Measurements from ENCODE around the gene CMTM3. TPM values are rescaled to one million over a fixed set of nuclear protein-coding genes. Genes with fewer than 3 reads are reported as not detected.

The CMTM3 gene
- total RNA-seq, 1 experiment from 2014 or later: 19.1 TPM

GRCh38 chr16:66636199-66636598 is 31.7 kb downstream of the CMTM3 start:
- Mint-ChIP-seq H3K4me1 (peaks cover 37% of the 10 kb centered on the region), H3K4me3 (no peak overlapping the region), H3K36me3 (peaks cover 37% of the 10 kb centered on the region), H3K9me3 (no peaks in the 10 kb centered on the region), H3K27me3 (ENCODE audit: low read depth) (no peaks in the 10 kb centered on the region), H3K27ac (no peak overlapping the region)
- no peak for TF ChIP-seq ATF6 (CRISPR knock-in tag; IDR thresholded peaks at IDR 0.05)
- TF ChIP-seq CREM (CRISPR knock-in tag; IDR thresholded peaks at IDR 0.05): no peak
- TF ChIP-seq ZSCAN18 (CRISPR knock-in tag; IDR thresholded peaks at IDR 0.05): no peak
- TF ChIP-seq E2F5 (CRISPR knock-in tag; IDR thresholded peaks at IDR 0.05): no peak
- TF ChIP-seq RELA (CRISPR knock-in tag; IDR thresholded peaks at IDR 0.05; ENCODE audit: borderline replicate concordance): no peak
- no peak for TF ChIP-seq ESRRA (CRISPR knock-in tag; IDR thresholded peaks at IDR 0.05; ENCODE audit: borderline replicate concordance)
- no peak for TF ChIP-seq ZNF219 (CRISPR knock-in tag; IDR thresholded peaks at IDR 0.05; ENCODE audit: borderline replicate concordance)
- no peak for TF ChIP-seq ZNF317 (CRISPR knock-in tag; IDR thresholded peaks at IDR 0.05; ENCODE audit: borderline replicate concordance, low read depth)
- no peak for TF ChIP-seq NFYB (CRISPR knock-in tag; conservative IDR thresholded peaks at IDR 0.05; ENCODE audit: low read depth)
- no peak for TF ChIP-seq ELF4 (CRISPR knock-in tag; IDR thresholded peaks at IDR 0.05; ENCODE audit: low read depth)
- TF ChIP-seq FOXP1 (CRISPR knock-in tag; IDR thresholded peaks at IDR 0.05; ENCODE audit: borderline replicate concordance): no peak
- no peak for TF ChIP-seq ZNF232 (CRISPR knock-in tag; IDR thresholded peaks at IDR 0.05)
- TF ChIP-seq MAX (CRISPR knock-in tag; IDR thresholded peaks at IDR 0.05): no peak
- TF ChIP-seq MXD4 (CRISPR knock-in tag; IDR thresholded peaks at IDR 0.05; ENCODE audit: borderline replicate concordance): no peak
- TF ChIP-seq ARID4B (CRISPR knock-in tag; IDR thresholded peaks at IDR 0.05; ENCODE audit: borderline replicate concordance): no peak
- TF ChIP-seq GABPB1 (CRISPR knock-in tag; IDR thresholded peaks at IDR 0.05): no peak
- no peak for ATAC-seq
- no peak for DNase-seq (ENCODE audit: low spot score)
- ChIA-PET CTCF (interaction anchor here (1.2 to 1.7 kb wide), 3 partner anchors 15 to 28 kb away, joined by 3 to 15 read pairs (median 5); no protein-coding TSS in a partner anchor), POLR2A (no interaction called here)

- Mint-ChIP-seq H3K9me3 (no peaks in the 10 kb centered on the region), H3K4me3 (no peak overlapping the region), H3K27me3 (ENCODE audit: low read depth) (no peaks in the 10 kb centered on the region), H3K4me1 (peaks cover 37% of the 10 kb centered on the region), H3K36me3 (peaks cover 30% of the 10 kb centered on the region), H3K27ac (peak overlapping the region; percentile 10)
- ATAC-seq (no peak), DNase-seq (ENCODE audit: low spot score) (no peak)
- POLR2A ChIA-PET: interaction anchor here (0.6 kb wide), 1 partner anchor 776 kb away, joined by 5 read pairs; no protein-coding TSS in a partner anchor
- CTCF ChIA-PET: interaction anchor here (2.6 to 4.0 kb wide), 2 partner anchors 13 to 48 kb away, joined by 5 to 32 read pairs; no protein-coding TSS in a partner anchor
- TF ChIP-seq SMAD3 (CRISPR knock-in tag; IDR thresholded peaks at IDR 0.05; ENCODE audit: borderline replicate concordance) (no peak), ETV6 (CRISPR knock-in tag; IDR thresholded peaks at IDR 0.05) (no peak), GRHL2 (CRISPR knock-in tag; IDR thresholded peaks at IDR 0.05; ENCODE audit: insufficient replicate concordance, severe bottlenecking) (no peak), ZNF138 (CRISPR knock-in tag; conservative IDR thresholded peaks at IDR 0.05) (no peak), CREM (CRISPR knock-in tag; IDR thresholded peaks at IDR 0.05) (no peak), ZNF232 (CRISPR knock-in tag; IDR thresholded peaks at IDR 0.05) (no peak), FOXP4 (CRISPR knock-in tag; IDR thresholded peaks at IDR 0.05) (no peak), ATF1 (CRISPR knock-in tag; IDR thresholded peaks at IDR 0.05) (no peak), IRF1 (CRISPR knock-in tag; IDR thresholded peaks at IDR 0.05) (no peak)
Measured at GRCh38 chr16:66637806-66638205, 33.3 kb downstream of the CMTM3 start.
